Caco-2 (cell line): Measurements from ENCODE around the gene OPRPN. TPM values are rescaled to one million over a fixed set of nuclear protein-coding genes. Genes with fewer than 3 reads are reported as not detected.

ENCODE experiments used
- BruUV-seq: library from RNA; stranded (reverse); fragments of 400-500 nt; replicated peaks from 2 replicates; lab custom pipeline; 2021; lab: Mats Ljungman, UMichigan
- CTCF ChIA-PET: fragments of 300-600 bp; sonication (Branson Sonifier 250); formaldehyde crosslinking; loops from one replicate; lab custom pipeline; 2022; ENCODE audit warnings: antibody characterized with exemption; lab: Charles Lee
- POLR2A ChIA-PET: fragments of 300-600 bp; sonication (Branson Sonifier 250); formaldehyde crosslinking; loops from one replicate; lab custom pipeline; 2022; ENCODE audit warnings: antibody characterized with exemption; lab: Charles Lee
- DNase-seq, 2 experiments: peaks; one replicate each; pipeline versions ENCODE4 v3.0.0 to v3.0.0-alpha.2; 2020 to 2022
- H3K27me3 ChIP-seq: replicated peaks from 2 replicates; pipeline ENCODE4 v1.6.0; 2011; ENCODE audit warnings: low read length; ENCODE audit not compliant: control insufficient read depth, insufficient read depth
- H3K36me3 ChIP-seq: 2 replicates; pipeline ENCODE4 v1.5.1; 2011; ENCODE audit warnings: low read length; ENCODE audit not compliant: control insufficient read depth, insufficient read depth
- H3K4me1 ChIP-seq: fragments of 250-450 bp; sonication (Bioruptor Pico); 2 replicates; pipeline ENCODE4 v1.5.1; 2020; ENCODE audit warnings: mild to moderate bottlenecking
- H3K4me3 ChIP-seq: 2 replicates; pipeline ENCODE4 v1.5.1; 2011; ENCODE audit warnings: low read depth, mild to moderate bottlenecking, control low read depth, low read length
- H3K9me3 ChIP-seq: fragments of 250-450 bp; sonication (Bioruptor Pico); 2 replicates; pipeline ENCODE4 v1.5.1; 2020; ENCODE audit warnings: mild to moderate bottlenecking, moderate library complexity
- H3K27ac Mint-ChIP-seq: one replicate; pipeline ENCODE4 v1.8.0; 2022; ENCODE audit warnings: mixed read lengths; ENCODE audit not compliant: unreplicated experiment
- H3K27me3 Mint-ChIP-seq: one replicate; pipeline ENCODE4 v1.8.0; 2022; ENCODE audit warnings: mixed read lengths; ENCODE audit not compliant: insufficient read depth, unreplicated experiment
- H3K36me3 Mint-ChIP-seq: one replicate; pipeline ENCODE4 v1.8.0; 2022; ENCODE audit warnings: mild to moderate bottlenecking, mixed read lengths; ENCODE audit not compliant: insufficient read depth, unreplicated experiment
- H3K4me1 Mint-ChIP-seq: one replicate; pipeline ENCODE4 v1.8.0; 2022; ENCODE audit warnings: low read depth, mixed read lengths; ENCODE audit not compliant: unreplicated experiment
- H3K4me3 Mint-ChIP-seq: one replicate; pipeline ENCODE4 v1.8.0; 2022; ENCODE audit warnings: mild to moderate bottlenecking, moderate library complexity, mixed read lengths; ENCODE audit not compliant: unreplicated experiment
- H3K9me3 Mint-ChIP-seq: one replicate; pipeline ENCODE4 v1.8.0; 2022; ENCODE audit warnings: mixed read lengths; ENCODE audit not compliant: unreplicated experiment
- CTCF ChIP-seq, 2 experiments: fragments of 200-600 bp in 1 of 2; IDR thresholded peaks; 1 replicate in 1 of 2; 2 replicates in 1 of 2; pipeline versions ENCODE4 v1.5.1 to v1.8.0; 2011 to 2022; ENCODE audit warnings: antibody characterized with exemption in 1 of 2, control low read depth in 1 of 2, inconsistent platforms in 1 of 2, low read depth in 1 of 2, low read length in 1 of 2, mild to moderate bottlenecking in 1 of 2, moderate library complexity in 1 of 2; ENCODE audit not compliant: insufficient read depth in 1 of 2, severe bottlenecking in 1 of 2, unreplicated experiment in 1 of 2
- intact Hi-C: fragments of 100-400 bp; cut with micrococcal nuclease; formaldehyde crosslinking; loops from one replicate; pipeline ENCODE4 v1.10.0; 2022; ENCODE audit not compliant: unreplicated experiment
- total RNA-seq: library from RNA; stranded (reverse); gene quantifications from 2 replicates; pipeline ENCODE4 v1.2.3, GENCODE V29; 2022

The OPRPN gene
- total RNA-seq, 1 experiment from 2014 or later: not detected

GRCh38 chr4:70380578-70380977 lies 17.2 kb upstream of the OPRPN start:
- Mint-ChIP-seq H3K4me3 (no peak overlapping the region), H3K4me1 (no peaks in the 10 kb centered on the region), H3K27ac (no peak overlapping the region), H3K9me3 (no peaks in the 10 kb centered on the region), H3K36me3 (no peaks in the 10 kb centered on the region), H3K27me3 (peaks cover 2% of the 10 kb centered on the region)
- no peak for TF ChIP-seq CTCF (IDR thresholded peaks at IDR 0.05; ENCODE audit: insufficient read depth in 1 of 2, low read depth in 1 of 2, low read length in 1 of 2, severe bottlenecking in 1 of 2, unreplicated experiment in 1 of 2)
- Histone ChIP-seq H3K4me1 (no peaks in the 10 kb centered on the region), H3K36me3 (no peaks in the 10 kb centered on the region), H3K27me3 (no peaks in the 10 kb centered on the region), H3K9me3 (no peaks in the 10 kb centered on the region), H3K4me3 (no peak overlapping the region)
- ChIA-PET CTCF (no interaction called here), POLR2A (no interaction called here)
- no peak for DNase-seq
- intact Hi-C loops: no loop called here
- BruUV-seq: no TSS peak

GRCh38 chr4:70382691-70383181 lies 15.0 kb upstream of the OPRPN start, which contains the start of gene SMR3B:
Gene SMR3B, plus strand, starts transcription at chr4:70383131. Its CDS starts 1,380 bp downstream, at chr4:70384511.
- DNase-seq: no peak
- intact Hi-C loops: no loop called here
- no TSS peak for BruUV-seq
- Histone ChIP-seq H3K27me3 (no peaks in the 10 kb centered on the region), H3K4me1 (no peaks in the 10 kb centered on the region), H3K36me3 (no peaks in the 10 kb centered on the region), H3K4me3 (no peak within 1 kb of the TSS), H3K9me3 (no peaks in the 10 kb centered on the region)
- Mint-ChIP-seq H3K4me1 (no peaks in the 10 kb centered on the region), H3K36me3 (no peaks in the 10 kb centered on the region), H3K4me3 (no peak within 1 kb of the TSS), H3K27ac (no peak within 1 kb of the TSS), H3K27me3 (peaks cover 5% of the 10 kb centered on the region), H3K9me3 (no peaks in the 10 kb centered on the region)
- POLR2A ChIA-PET: no interaction called here
- CTCF ChIA-PET: no interaction called here
- no peak for TF ChIP-seq CTCF (IDR thresholded peaks at IDR 0.05; ENCODE audit: insufficient read depth in 1 of 2, low read depth in 1 of 2, low read length in 1 of 2, severe bottlenecking in 1 of 2, unreplicated experiment in 1 of 2)

- BruUV-seq: no TSS peak
- no peaks in the 10 kb centered on the region for H3K27me3 ChIP-seq
- no peaks in the 10 kb centered on the region for H3K36me3 Mint-ChIP-seq
- H3K4me3 Mint-ChIP-seq: no peak overlapping the region
- CTCF ChIA-PET: no interaction called here
- no peaks in the 10 kb centered on the region for H3K9me3 ChIP-seq
- intact Hi-C loops: no loop called here
- H3K4me1 ChIP-seq: no peaks in the 10 kb centered on the region
- H3K9me3 Mint-ChIP-seq: no peaks in the 10 kb centered on the region
- peaks cover 15% of the 10 kb centered on the region for H3K27me3 Mint-ChIP-seq
- H3K4me3 ChIP-seq: no peak overlapping the region
- TF ChIP-seq CTCF (IDR thresholded peaks at IDR 0.05; ENCODE audit: insufficient read depth in 1 of 2, low read depth in 1 of 2, low read length in 1 of 2, severe bottlenecking in 1 of 2, unreplicated experiment in 1 of 2): no peak
- DNase-seq: no peak
- H3K4me1 Mint-ChIP-seq: no peaks in the 10 kb centered on the region
- no peak overlapping the region for H3K27ac Mint-ChIP-seq
- H3K36me3 ChIP-seq: no peaks in the 10 kb centered on the region
- POLR2A ChIA-PET: no interaction called here
Measured at GRCh38 chr4:70392057-70392776, 5.5 kb upstream of the OPRPN start.
